GM12892 (cell line): ENCODE data around the gene TTC28.

ENCODE experiments used
- POLR2A ChIP-seq: IDR thresholded peaks from 2 replicates; pipeline ENCODE4 v1.6.1; 2011; ENCODE audit warnings: low read depth, low read length, control low read depth
- POLR2AphosphoS5 ChIP-seq: IDR thresholded peaks from 2 replicates; pipeline ENCODE4 v1.6.1; 2011; ENCODE audit warnings: low read depth, low read length, control low read depth

DNA sequence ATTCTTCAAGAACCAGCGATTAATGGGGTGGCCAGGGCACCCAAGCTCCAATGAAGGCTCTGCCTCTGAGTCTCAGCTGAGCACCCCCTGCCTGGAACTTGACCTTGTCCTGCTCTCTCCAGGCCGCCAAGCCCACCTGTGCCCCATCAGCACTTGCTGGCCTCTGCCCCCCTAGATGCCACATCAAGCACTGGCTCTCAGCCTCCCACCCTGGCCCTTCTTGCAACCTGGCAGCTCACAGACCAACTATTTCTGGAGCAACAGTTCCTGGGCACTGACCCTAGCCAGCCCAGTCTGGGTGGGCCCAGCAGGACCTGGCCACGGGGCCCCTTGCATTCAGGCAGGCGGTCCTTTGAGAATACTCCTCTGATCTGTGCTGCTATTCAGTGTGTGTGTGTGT is 661.8 kb downstream of the TTC28 start:
- TF ChIP-seq POLR2A (no peak), POLR2AphosphoS5 (no peak)
